Activated T-cell treated with anti-CD3 and anti-CD28 coated beads for 4 hours (primary cell): ENCODE measurements around the gene RERE.
"Not testable (repeated sequence)": the region's sequence is repeated elsewhere in the genome, so short reads cannot be mapped to it uniquely, and the experiment has no call there.

Source experiments
- DNase-seq: peaks from one replicate; pipeline ENCODE4 v3.0.0-alpha.2; 2020

RERE gene

GRCh38 chr1:8536515-8536914 is 280.9 kb downstream of the RERE start:
- DNase-seq: no peak

- DNase-seq: no peak
These were observed 283.5 kb downstream of the RERE start for GRCh38 chr1:8533907-8534306.

- DNase-seq: no peak
These were observed 284.3 kb downstream of the RERE start for GRCh38 chr1:8533124-8533523.

GRCh38 chr1:8529901-8530300 is 287.5 kb downstream of the RERE start:
- DNase-seq: no peak

- no peak for DNase-seq
These were observed 289.5 kb downstream of the RERE start for GRCh38 chr1:8527941-8528340.

- DNase-seq: peak; percentile 29
These were observed 291.7 kb downstream of the RERE start for GRCh38 chr1:8525558-8526275.

GRCh38 chr1:8525216-8525557 is 292.3 kb downstream of the RERE start:
- DNase-seq: no peak

- DNase-seq: no peak
These were observed 292.7 kb downstream of the RERE start for GRCh38 chr1:8524627-8525157.

- no peak for DNase-seq
These were observed 293.7 kb downstream of the RERE start for GRCh38 chr1:8523666-8524206.

- DNase-seq: no peak
These were observed 296.9 kb downstream of the RERE start for GRCh38 chr1:8520483-8520966.

GRCh38 chr1:8519167-8519566 is 298.3 kb downstream of the RERE start:
- no peak for DNase-seq

GRCh38 chr1:8518490-8518801 is 299.0 kb downstream of the RERE start:
- DNase-seq: no peak

GRCh38 chr1:8517661-8518489 is 299.6 kb downstream of the RERE start:
- DNase-seq: no peak

GRCh38 chr1:8516793-8517556 is 300.5 kb downstream of the RERE start:
- no peak for DNase-seq

GRCh38 chr1:8516278-8516777 is 301.1 kb downstream of the RERE start:
- no peak for DNase-seq

GRCh38 chr1:8512504-8512903 is 304.9 kb downstream of the RERE start:
- DNase-seq: no peak

- DNase-seq: no peak
These were observed 307.2 kb downstream of the RERE start for GRCh38 chr1:8510041-8510823.

GRCh38 chr1:8509579-8509978 is 307.9 kb downstream of the RERE start:
- no peak for DNase-seq

- DNase-seq: no peak
These were observed 310.3 kb downstream of the RERE start for GRCh38 chr1:8506995-8507615.

- DNase-seq: no peak
These were observed 311.0 kb downstream of the RERE start for GRCh38 chr1:8506456-8506855.

- no peak for DNase-seq
These were observed 313.6 kb downstream of the RERE start for GRCh38 chr1:8503842-8504241.

- DNase-seq: not testable (repeated sequence)
These were observed 314.5 kb downstream of the RERE start for GRCh38 chr1:8502949-8503348.
